Sigmoid colon (tissue), 4 donors: Measurements from ENCODE around the gene MAML3.

Experiments used
- CTCF ChIP-seq, 4 experiments: fragments of 450-650 bp in 3 of 4; fragments of 200-600 bp in 1 of 4; IDR thresholded peaks; one replicate each; pipeline ENCODE4 v1.5.1; 2016 to 2019; ENCODE audit warnings: antibody characterized with exemption in 4 of 4, mild to moderate bottlenecking in 3 of 4, moderate library complexity in 2 of 4
- EP300 ChIP-seq, 4 donors: sonication (generic); formaldehyde crosslinking; IDR thresholded peaks; one replicate each; pipeline ENCODE4 v1.6.1; 2017; ENCODE audit warnings: antibody characterized with exemption in 4 of 4
- POLR2A ChIP-seq, 2 donors: fragments of 450-650 bp; IDR thresholded peaks; one replicate each; pipeline ENCODE4 v1.6.1; 2016; ENCODE audit warnings: antibody characterized with exemption in 2 of 2, mild to moderate bottlenecking in 2 of 2, moderate library complexity in 2 of 2
- POLR2AphosphoS5 ChIP-seq, 4 donors: sonication (generic); formaldehyde crosslinking; IDR thresholded peaks; one replicate each; pipeline ENCODE4 v1.6.1; 2017; ENCODE audit warnings: antibody characterized with exemption in 4 of 4

DNA sequence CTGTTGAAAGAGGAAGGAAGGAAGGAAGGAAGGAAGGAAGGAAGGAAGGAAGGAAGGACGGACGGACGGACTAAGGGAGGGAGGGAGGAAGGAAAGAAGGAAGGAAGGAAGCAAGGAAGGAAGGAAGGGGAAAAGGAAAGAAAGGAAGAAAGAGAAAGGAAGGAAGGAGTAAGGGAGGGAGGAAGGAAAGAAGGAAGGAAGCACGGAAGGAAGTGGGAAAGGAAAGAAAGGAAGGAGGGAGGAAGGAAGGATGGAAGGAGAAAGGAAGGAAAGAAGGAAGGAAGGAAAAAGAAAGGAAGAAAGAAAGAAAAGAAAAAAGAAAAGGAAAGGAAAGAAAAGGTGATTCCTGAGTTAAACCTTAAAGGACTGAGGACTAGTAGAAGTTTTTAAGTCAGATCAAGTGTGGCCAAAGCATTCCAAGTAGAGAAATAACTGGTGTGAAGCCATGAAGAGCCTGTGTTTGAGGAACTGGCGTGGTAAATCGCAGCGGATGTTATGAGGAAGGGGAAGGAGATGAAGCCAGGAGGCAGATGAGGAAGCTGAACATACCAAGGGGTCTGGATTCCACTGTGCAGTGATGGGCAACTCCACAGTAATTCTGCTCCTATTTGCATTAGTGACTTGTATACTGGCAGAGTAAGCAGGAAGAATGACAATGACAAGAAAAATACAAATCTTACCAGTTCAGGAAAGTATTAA is 324.9 kb downstream of the MAML3 start:
- TF ChIP-seq POLR2A (IDR thresholded peaks at IDR 0.05) (no peak), CTCF (IDR thresholded peaks at IDR 0.05) (no peak), EP300 (IDR thresholded peaks at IDR 0.05) (no peak), POLR2AphosphoS5 (IDR thresholded peaks at IDR 0.05) (no peak)
